ENCODE measurements around the gene PRDM2. TPM values are rescaled to one million over a fixed set of nuclear protein-coding genes. Genes with fewer than 3 reads are reported as not detected.

The PRDM2 gene
- total and polyA plus RNA-seq, 7 donors, result 6.7 to 53.2 (median 34.6) TPM

DNA sequence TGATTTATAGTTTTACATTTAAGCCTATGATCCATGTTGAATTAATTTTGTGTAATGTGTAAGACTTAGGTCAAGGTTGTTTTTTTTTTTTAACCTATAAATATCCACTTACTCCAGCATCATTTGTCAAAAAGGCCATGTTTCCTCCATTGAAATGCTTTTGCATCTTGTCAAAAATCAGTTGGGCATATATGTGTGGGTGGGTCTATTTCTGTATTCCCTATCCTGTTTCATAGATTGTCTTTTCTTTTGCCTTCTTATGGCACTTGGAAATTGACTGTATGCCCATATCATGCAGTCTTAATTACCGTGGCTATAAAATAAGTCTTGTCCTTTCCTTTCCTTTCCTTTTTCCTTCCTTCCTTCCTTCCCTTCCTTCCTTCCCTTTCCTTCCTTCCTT, 138.2 kb downstream of the PRDM2 start:
- H3K9me3 ChIP-seq, result no peaks in the 10 kb centered on the region
- H3K27me3 ChIP-seq, result peaks cover 0 to 10% (median 0%) of the 10 kb centered on the region in 3 donors
- no peaks in the 10 kb centered on the region for H3K36me3 ChIP-seq
- H3K27ac ChIP-seq, result no peak overlapping the region
- H3K4me3 ChIP-seq, result no peak overlapping the region
- DNase-seq, result no peak
- intact Hi-C loops (cut with DNase I), result no loop called here
- no peaks in the 10 kb centered on the region for H3K4me1 ChIP-seq
- 56 to 93% methylated on average over 1 of the region's 1 CpG for WGBS, 2 donors
- no peak for TF ChIP-seq POLR2AphosphoS5 (IDR thresholded peaks at IDR 0.05)
- no peak for TF ChIP-seq POLR2A (IDR thresholded peaks at IDR 0.05)
- TF ChIP-seq, protein P1, sequence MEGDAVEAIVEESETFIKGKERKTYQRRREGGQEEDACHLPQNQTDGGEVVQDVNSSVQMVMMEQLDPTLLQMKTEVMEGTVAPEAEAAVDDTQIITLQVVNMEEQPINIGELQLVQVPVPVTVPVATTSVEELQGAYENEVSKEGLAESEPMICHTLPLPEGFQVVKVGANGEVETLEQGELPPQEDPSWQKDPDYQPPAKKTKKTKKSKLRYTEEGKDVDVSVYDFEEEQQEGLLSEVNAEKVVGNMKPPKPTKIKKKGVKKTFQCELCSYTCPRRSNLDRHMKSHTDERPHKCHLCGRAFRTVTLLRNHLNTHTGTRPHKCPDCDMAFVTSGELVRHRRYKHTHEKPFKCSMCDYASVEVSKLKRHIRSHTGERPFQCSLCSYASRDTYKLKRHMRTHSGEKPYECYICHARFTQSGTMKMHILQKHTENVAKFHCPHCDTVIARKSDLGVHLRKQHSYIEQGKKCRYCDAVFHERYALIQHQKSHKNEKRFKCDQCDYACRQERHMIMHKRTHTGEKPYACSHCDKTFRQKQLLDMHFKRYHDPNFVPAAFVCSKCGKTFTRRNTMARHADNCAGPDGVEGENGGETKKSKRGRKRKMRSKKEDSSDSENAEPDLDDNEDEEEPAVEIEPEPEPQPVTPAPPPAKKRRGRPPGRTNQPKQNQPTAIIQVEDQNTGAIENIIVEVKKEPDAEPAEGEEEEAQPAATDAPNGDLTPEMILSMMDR (IDR thresholded peaks at IDR 0.05), result no peak
- TF ChIP-seq EP300 (IDR thresholded peaks at IDR 0.05), result no peak

DNA sequence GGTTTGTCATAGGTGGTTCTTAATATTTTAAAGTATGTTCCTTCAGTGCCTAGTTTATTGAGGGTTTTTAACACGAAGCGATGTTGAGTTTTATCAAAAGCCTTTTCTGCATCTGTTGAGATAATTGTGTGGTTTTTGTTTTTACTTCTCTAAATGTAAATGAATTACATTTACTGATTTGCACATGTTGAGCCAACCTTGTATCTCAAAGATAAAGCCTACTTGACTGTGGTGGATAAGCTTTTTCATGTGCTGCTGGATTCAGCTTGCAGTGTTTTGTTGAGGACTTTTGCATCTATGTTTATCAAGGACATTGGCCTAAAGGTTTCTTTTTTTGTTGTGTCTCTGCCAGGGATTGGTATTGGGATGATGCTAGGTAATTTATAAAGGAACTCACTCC, 142.5 kb downstream of the PRDM2 start:
- no peak for TF ChIP-seq POLR2AphosphoS5 (IDR thresholded peaks at IDR 0.05)
- TF ChIP-seq, protein P1 (IDR thresholded peaks at IDR 0.05), result no peak
- TF ChIP-seq POLR2A (IDR thresholded peaks at IDR 0.05), result no peak
- TF ChIP-seq EP300 (IDR thresholded peaks at IDR 0.05), result no peak
- H3K9me3 ChIP-seq, result no peaks in the 10 kb centered on the region
- H3K36me3 ChIP-seq, result no peaks in the 10 kb centered on the region
- no peak for DNase-seq
- intact Hi-C loops (cut with DNase I), result no loop called here
- no peak overlapping the region for H3K27ac ChIP-seq
- no peak overlapping the region for H3K4me3 ChIP-seq
- H3K27me3 ChIP-seq, result no peaks in the 10 kb centered on the region
- H3K4me1 ChIP-seq, result no peaks in the 10 kb centered on the region
- 92 to 93% methylated on average over 2 of the region's 2 CpGs for WGBS, 2 donors

- Histone ChIP-seq H3K4me3 (no peak overlapping the region), H3K4me1 (no peaks in the 10 kb centered on the region), H3K9me3 (peaks cover 0 to 8% (median 0%) of the 10 kb centered on the region in 4 donors), H3K27me3 (no peaks in the 10 kb centered on the region), H3K27ac (no peak overlapping the region), H3K36me3 (no peaks in the 10 kb centered on the region)
- TF ChIP-seq POLR2AphosphoS5 (IDR thresholded peaks at IDR 0.05) (no peak), POLR2A (IDR thresholded peaks at IDR 0.05) (no peak), EP300 (IDR thresholded peaks at IDR 0.05) (no peak)
- TF ChIP-seq, protein P1 (IDR thresholded peaks at IDR 0.05), result no peak
- intact Hi-C loops (cut with DNase I), result no loop called here
- no peak for DNase-seq
- 36 to 86% methylated on average over 2 of the region's 2 CpGs for WGBS, 2 donors
Measured at GRCh38 chr1:13851726-13852125, 151.7 kb downstream of the PRDM2 start.

- WGBS, 2 donors, result 84 to 97% methylated on average over 1 of the region's 1 CpG
- intact Hi-C loops (cut with DNase I), result no loop called here
- Histone ChIP-seq H3K36me3 (no peaks in the 10 kb centered on the region), H3K4me3 (no peak overlapping the region), H3K4me1 (no peaks in the 10 kb centered on the region), H3K9me3 (peaks cover 0 to 8% (median 0%) of the 10 kb centered on the region in 4 donors), H3K27me3 (no peaks in the 10 kb centered on the region), H3K27ac (no peak overlapping the region)
- TF ChIP-seq POLR2A (IDR thresholded peaks at IDR 0.05) (no peak), POLR2AphosphoS5 (IDR thresholded peaks at IDR 0.05) (no peak), EP300 (IDR thresholded peaks at IDR 0.05) (no peak)
- TF ChIP-seq, protein P1 (IDR thresholded peaks at IDR 0.05), result no peak
- DNase-seq, result no peak
Measured at GRCh38 chr1:13855554-13855953, 155.6 kb downstream of the PRDM2 start.

DNA sequence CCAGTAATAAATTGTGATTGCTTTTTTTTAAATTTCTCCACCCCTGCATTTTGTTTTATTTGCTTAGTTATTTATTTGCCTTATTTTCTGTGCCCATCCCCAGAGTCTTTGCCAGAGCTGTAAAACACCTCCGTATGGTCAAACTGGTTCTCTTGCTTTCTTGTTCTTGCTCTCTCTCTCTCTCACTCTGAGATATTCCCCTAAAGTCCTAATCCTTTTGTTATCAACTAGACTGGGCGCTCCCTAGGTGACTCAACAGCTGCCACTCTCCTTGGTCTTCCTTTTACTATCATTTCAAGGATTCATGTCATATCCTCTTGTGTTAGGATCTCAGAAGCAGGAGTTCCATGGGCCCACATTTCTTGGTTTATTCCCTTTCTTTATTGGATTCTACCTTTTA, 160.0 kb downstream of the PRDM2 start:
- no peak for TF ChIP-seq POLR2AphosphoS5 (IDR thresholded peaks at IDR 0.05)
- Histone ChIP-seq H3K4me3 (no peak overlapping the region), H3K36me3 (no peaks in the 10 kb centered on the region), H3K4me1 (no peaks in the 10 kb centered on the region), H3K9me3 (peaks cover 0 to 8% (median 0%) of the 10 kb centered on the region in 4 donors), H3K27me3 (no peaks in the 10 kb centered on the region), H3K27ac (no peak overlapping the region)
- WGBS, 2 donors, result 14 to 58% methylated on average over 2 of the region's 2 CpGs
- intact Hi-C loops (cut with DNase I), result no loop called here
- DNase-seq, result no peak

Data from sigmoid colon (tissue), 7 donors.